Colonic mucosa (tissue), 4 donors: ENCODE data around the gene FRMD4B. TPM values are rescaled to one million over a fixed set of nuclear protein-coding genes. Genes with fewer than 3 reads are reported as not detected.
"Not testable (repeated sequence)": the region's sequence is repeated elsewhere in the genome, so short reads cannot be mapped to it uniquely, and the experiment has no call there.

Experiments
- DNase-seq: peaks from one replicate; pipeline ENCODE4 v3.0.0-alpha.2; 2020
- H3K27ac ChIP-seq: fragments of 200-600 bp; one replicate; pipeline ENCODE4 v1.8.0; 2021
- H3K27me3 ChIP-seq: fragments of 200-600 bp; one replicate; pipeline ENCODE4 v1.8.0; 2021
- H3K36me3 ChIP-seq: fragments of 200-600 bp; one replicate; pipeline ENCODE4 v1.8.0; 2021
- H3K4me1 ChIP-seq: fragments of 200-600 bp; one replicate; pipeline ENCODE4 v1.8.0; 2021; ENCODE audit warnings: mild to moderate bottlenecking
- H3K4me3 ChIP-seq: fragments of 200-600 bp; one replicate; pipeline ENCODE4 v1.8.0; 2021
- H3K9ac ChIP-seq, 2 donors: one replicate each; pipeline ENCODE4 v1.7.0; 2013; ENCODE audit warnings: control low read depth in 2 of 2, low read depth in 2 of 2, low read length in 2 of 2
- H3K9me3 ChIP-seq: fragments of 200-600 bp; one replicate; pipeline ENCODE4 v1.8.0; 2021
- intact Hi-C: fragments of 100-400 bp; cut with DNase I; formaldehyde crosslinking; loops from one replicate; pipeline ENCODE4 v1.14.1; 2022
- total RNA-seq, 2 donors: library from RNA; stranded (reverse); fragmentation: NEBNext Ultra II Directional in 1 of 2; extraction: Animal tissue kit (Norgen Biotek cat#: 25700) in 1 of 2; gene quantifications; one replicate each; pipeline ENCODE4 v1.2.1, GENCODE V29; 2021
- TF ChIP-seq, protein P1 (sequence below): fragments of 200-600 bp; IDR thresholded peaks from one replicate; pipeline ENCODE4 v1.8.0; 2022; ENCODE audit warnings: antibody characterized with exemption, mild to moderate bottlenecking
- donor health status: healthy.
- donor health status: DM: no; HTN: no; CAD: no.
- donor health status: DM: no; HTN: no; CAD: no.

Gene FRMD4B
- total RNA-seq, 2 donors from 2014 or later, result 13.5 to 21.1 TPM

- Histone ChIP-seq H3K4me3 (no peak overlapping the region), H3K27me3 (no peaks in the 10 kb centered on the region), H3K9ac (peak overlapping the region in 1 of 2 donors; percentile 12), H3K4me1 (no peaks in the 10 kb centered on the region), H3K27ac (no peak overlapping the region), H3K9me3 (no peaks in the 10 kb centered on the region), H3K36me3 (no peaks in the 10 kb centered on the region)
- intact Hi-C loops, result no loop called here
- TF ChIP-seq, protein P1, sequence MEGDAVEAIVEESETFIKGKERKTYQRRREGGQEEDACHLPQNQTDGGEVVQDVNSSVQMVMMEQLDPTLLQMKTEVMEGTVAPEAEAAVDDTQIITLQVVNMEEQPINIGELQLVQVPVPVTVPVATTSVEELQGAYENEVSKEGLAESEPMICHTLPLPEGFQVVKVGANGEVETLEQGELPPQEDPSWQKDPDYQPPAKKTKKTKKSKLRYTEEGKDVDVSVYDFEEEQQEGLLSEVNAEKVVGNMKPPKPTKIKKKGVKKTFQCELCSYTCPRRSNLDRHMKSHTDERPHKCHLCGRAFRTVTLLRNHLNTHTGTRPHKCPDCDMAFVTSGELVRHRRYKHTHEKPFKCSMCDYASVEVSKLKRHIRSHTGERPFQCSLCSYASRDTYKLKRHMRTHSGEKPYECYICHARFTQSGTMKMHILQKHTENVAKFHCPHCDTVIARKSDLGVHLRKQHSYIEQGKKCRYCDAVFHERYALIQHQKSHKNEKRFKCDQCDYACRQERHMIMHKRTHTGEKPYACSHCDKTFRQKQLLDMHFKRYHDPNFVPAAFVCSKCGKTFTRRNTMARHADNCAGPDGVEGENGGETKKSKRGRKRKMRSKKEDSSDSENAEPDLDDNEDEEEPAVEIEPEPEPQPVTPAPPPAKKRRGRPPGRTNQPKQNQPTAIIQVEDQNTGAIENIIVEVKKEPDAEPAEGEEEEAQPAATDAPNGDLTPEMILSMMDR, result no peak
- DNase-seq, result no peak
These were observed 112.0 kb downstream of the FRMD4B start for GRCh38 chr3:69273896-69274295.

GRCh38 chr3:69272556-69272955 is 113.3 kb downstream of the FRMD4B start:
- Histone ChIP-seq H3K4me1 (no peaks in the 10 kb centered on the region), H3K27ac (no peak overlapping the region), H3K4me3 (no peak overlapping the region), H3K27me3 (no peaks in the 10 kb centered on the region), H3K9me3 (no peaks in the 10 kb centered on the region), H3K9ac (no peak overlapping the region), H3K36me3 (no peaks in the 10 kb centered on the region)
- no peak for DNase-seq
- TF ChIP-seq, protein P1, result no peak
- intact Hi-C loops, result no loop called here

- H3K9ac ChIP-seq, result no peak overlapping the region
- H3K9me3 ChIP-seq, result no peaks in the 10 kb centered on the region
- no peaks in the 10 kb centered on the region for H3K27me3 ChIP-seq
- intact Hi-C loops, result no loop called here
- no peak for DNase-seq
- TF ChIP-seq, protein P1, result no peak
- H3K27ac ChIP-seq, result no peak overlapping the region
- H3K36me3 ChIP-seq, result no peaks in the 10 kb centered on the region
- no peak overlapping the region for H3K4me3 ChIP-seq
- H3K4me1 ChIP-seq, result no peaks in the 10 kb centered on the region
These were observed 114.8 kb downstream of the FRMD4B start for GRCh38 chr3:69271098-69271497.

DNA sequence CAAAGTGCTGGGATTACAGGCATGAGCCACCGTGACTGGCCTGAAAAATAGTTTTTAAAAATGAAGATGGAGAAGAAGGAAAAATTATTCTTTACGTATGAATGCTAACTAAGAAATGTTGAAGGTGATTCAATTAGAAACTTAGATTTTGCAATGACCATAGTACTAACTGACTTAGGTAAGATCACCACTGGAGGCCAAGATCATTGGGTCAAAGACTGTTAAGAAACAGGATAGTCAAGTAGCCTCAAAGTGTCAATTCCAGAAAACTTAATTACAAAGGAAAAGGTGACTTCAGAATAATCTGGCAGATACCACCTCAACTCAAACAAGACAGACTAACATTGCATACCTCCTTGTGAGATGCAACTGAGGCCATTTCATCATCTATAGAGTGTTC is 119.3 kb downstream of the FRMD4B start:
- no peak for DNase-seq
- H3K4me1 ChIP-seq, result no peaks in the 10 kb centered on the region
- no peak overlapping the region for H3K4me3 ChIP-seq
- TF ChIP-seq, protein P1, result no peak
- no peak overlapping the region for H3K9ac ChIP-seq
- no peaks in the 10 kb centered on the region for H3K9me3 ChIP-seq
- intact Hi-C loops, result no loop called here
- H3K27me3 ChIP-seq, result no peaks in the 10 kb centered on the region
- no peaks in the 10 kb centered on the region for H3K36me3 ChIP-seq
- H3K27ac ChIP-seq, result no peak overlapping the region

DNA sequence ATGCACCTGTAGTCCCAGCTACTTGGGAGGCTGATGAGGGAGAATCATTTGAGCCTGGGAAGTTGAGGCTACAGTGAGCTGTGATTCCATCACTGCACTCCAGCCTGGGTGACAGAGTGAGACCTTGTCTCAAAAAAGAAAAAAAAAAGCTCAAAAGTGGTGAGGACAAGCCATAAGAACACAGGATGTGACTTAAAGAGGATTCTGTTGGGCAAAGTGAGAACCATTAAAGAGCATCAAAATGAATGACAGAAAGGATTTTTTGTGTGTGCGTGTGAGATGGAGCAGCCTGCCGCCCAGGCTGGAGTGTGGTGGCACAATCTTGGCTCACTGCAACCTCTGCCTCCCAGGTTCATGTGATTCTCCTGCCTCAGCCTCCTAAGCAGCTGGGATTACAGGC is 119.8 kb downstream of the FRMD4B start:
- H3K9me3 ChIP-seq, intact Hi-C loops, H3K9ac ChIP-seq, H3K27me3 ChIP-seq, H3K4me1 ChIP-seq, H3K4me3 ChIP-seq, H3K36me3 ChIP-seq, H3K27ac ChIP-seq, DNase-seq: not testable (repeated sequence)

DNA sequence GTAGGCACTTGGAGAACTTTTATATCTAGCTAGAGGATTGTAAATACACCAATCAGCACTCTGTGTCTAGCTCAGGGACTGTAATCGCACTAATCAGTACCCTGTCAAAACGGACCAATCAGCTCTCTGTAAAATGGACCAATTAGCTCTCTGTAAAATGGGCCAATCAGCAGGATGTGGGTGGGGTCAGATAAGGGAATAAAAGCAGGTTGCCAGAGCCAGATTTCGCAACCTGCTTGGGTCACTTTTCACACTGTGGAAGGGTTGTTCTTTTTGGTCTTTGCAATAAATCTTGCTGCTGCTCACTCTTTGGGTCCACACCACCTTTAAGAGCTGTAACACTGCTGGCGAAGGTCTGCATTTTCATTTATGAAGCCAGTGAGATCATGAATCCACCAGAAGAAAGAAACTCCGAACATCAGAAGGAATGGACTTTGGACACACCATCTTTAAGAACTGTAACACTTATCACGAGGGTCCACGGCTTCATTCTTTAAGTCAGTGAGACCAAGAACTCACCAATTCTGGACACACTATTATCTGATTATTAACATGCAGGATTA is 125.0 kb downstream of the FRMD4B start:
- H3K9me3 ChIP-seq, H3K9ac ChIP-seq, H3K27ac ChIP-seq, H3K36me3 ChIP-seq, H3K4me3 ChIP-seq, H3K4me1 ChIP-seq, H3K27me3 ChIP-seq, DNase-seq, intact Hi-C loops: not testable (repeated sequence)
